Sciatic nerve (tissue), 2 donors: Measurements from ENCODE around the gene ANO10. TPM values are rescaled to one million over a fixed set of nuclear protein-coding genes. Genes with fewer than 3 reads are reported as not detected.
"Not testable (repeated sequence)": the region's sequence is repeated elsewhere in the genome, so short reads cannot be mapped to it uniquely, and the experiment has no call there.

ENCODE experiments used
- ATAC-seq: fragments of 200-7000 bp; cut with Tn5 transposase; one replicate; pipeline ENCODE4 v1.9.1; 2020; ENCODE audit warnings: mild to moderate bottlenecking, moderate library complexity
- DNase-seq: peaks from one replicate; pipeline ENCODE4 v3.0.0-alpha.2; 2020; ENCODE audit warnings: low spot score
- intact Hi-C: fragments of 100-400 bp; cut with DNase I; formaldehyde crosslinking; loops from one replicate; pipeline ENCODE4 v1.14.2; 2022
- total RNA-seq: library from RNA; stranded (reverse); fragmentation: NEBNext Ultra II Directional; extraction: Animal tissue kit (Norgen Biotek cat#: 25700); gene quantifications from one replicate; pipeline ENCODE4 v1.2.1, GENCODE V29; 2021
- donor health status: DM: no; HTN: no; CAD: no.
- donor health status: DM: no; HTN: no; CAD: no.

ANO10 gene
- total RNA-seq, 1 donor from 2014 or later, result 30.9 TPM

GRCh38 chr3:43591866-43592265, 29.9 kb downstream of the ANO10 start:
- DNase-seq, intact Hi-C loops, ATAC-seq: not testable (repeated sequence)

GRCh38 chr3:43587303-43587702, 34.5 kb downstream of the ANO10 start:
- no peak for ATAC-seq
- intact Hi-C loops, result no loop called here
- DNase-seq, result no peak

GRCh38 chr3:43584043-43584826, 37.6 kb downstream of the ANO10 start:
- intact Hi-C loops, result no loop called here
- DNase-seq (no peak), ATAC-seq (no peak)

DNA sequence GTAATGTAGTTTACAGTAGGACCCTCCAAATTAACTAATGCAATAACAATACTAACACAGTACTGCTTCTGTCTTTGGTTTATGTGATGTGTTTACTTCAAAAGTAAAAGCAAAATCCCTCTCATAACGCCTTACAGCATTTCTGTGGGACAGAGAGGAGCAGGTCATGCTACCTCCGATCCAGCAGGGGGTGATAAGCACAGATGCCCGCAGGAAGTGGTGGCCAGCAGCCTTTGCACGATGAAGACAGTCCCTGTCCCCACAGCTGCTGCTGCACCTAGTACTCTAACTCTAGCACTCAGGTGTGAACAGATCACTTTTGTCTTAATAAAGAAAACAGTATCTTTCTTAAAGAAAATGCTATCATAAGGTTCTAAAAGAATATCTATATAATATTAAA, 38.3 kb downstream of the ANO10 start:
- no peak for DNase-seq
- no peak for ATAC-seq
- intact Hi-C loops, result no loop called here

DNA sequence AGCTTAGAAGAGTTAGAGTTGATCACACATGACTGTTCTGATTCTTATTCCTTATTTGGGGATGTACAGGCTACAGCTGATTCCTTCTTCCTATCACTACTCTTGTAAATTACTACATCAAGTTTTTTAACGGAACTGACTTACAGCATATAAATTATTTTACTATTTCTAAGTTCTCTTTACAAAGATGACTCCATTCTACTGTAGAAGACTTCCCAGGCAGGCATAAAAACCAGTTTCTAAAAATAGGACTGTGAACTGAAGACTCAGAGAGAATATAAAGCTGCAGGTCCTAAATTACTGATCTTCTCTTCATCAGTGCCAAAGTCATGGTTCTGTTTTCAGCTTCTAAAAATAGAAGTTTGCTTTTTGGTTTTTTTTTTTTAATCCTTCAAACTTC, 38.9 kb downstream of the ANO10 start:
- ATAC-seq (no peak), DNase-seq (no peak)
- intact Hi-C loops, result no loop called here

- intact Hi-C loops, result no loop called here
- no peak for DNase-seq
- no peak for ATAC-seq
Observed at GRCh38 chr3:43581343-43581742, 40.5 kb downstream of the ANO10 start.

GRCh38 chr3:43580181-43580580, 41.6 kb downstream of the ANO10 start:
- ATAC-seq, result no peak
- intact Hi-C loops, result no loop called here

GRCh38 chr3:43573576-43573975, 48.2 kb downstream of the ANO10 start:
- no peak for ATAC-seq
- intact Hi-C loops, result no loop called here

More at GRCh38 chr3:43580181-43580580, 41.6 kb downstream of the ANO10 start:
- DNase-seq, result no peak

GRCh38 chr3:43565661-43566341, 56.0 kb downstream of the ANO10 start:
- intact Hi-C loops, DNase-seq, ATAC-seq: not testable (repeated sequence)

More at GRCh38 chr3:43573576-43573975, 48.2 kb downstream of the ANO10 start:
- no peak for DNase-seq

DNA sequence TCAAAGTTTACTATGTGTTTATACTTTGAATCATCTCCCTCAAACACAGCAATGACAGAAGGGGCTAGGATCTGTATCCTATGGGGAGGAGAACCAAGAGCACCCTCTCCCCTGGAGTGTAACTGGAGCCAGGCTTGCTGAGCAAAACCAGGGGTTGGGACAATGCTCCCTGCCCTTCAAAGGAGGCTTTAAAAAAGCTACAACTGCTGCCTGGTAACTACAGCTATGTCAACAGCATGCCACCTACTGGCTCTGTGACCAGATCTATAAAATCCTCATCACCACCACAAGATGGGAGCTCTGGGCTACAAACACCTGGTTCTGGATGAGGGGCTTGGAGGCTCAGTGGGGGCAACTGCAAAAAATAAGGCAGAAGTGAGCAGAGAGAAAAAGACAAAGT, 61.9 kb downstream of the ANO10 start:
- ATAC-seq, result no peak
- intact Hi-C loops, result no loop called here

GRCh38 chr3:43558171-43558570, 63.6 kb downstream of the ANO10 start:
- ATAC-seq, result no peak
- DNase-seq, result no peak
- intact Hi-C loops, result no loop called here

More for the DNA sequence above, 61.9 kb downstream of the ANO10 start:
- no peak for DNase-seq

GRCh38 chr3:43549626-43550290, 72.1 kb downstream of the ANO10 start:
- DNase-seq (no peak), ATAC-seq (no peak)
- intact Hi-C loops, result loop anchor here (10.0 kb wide), 1 partner anchor 645 kb away; no protein-coding TSS in a partner anchor

- not testable (repeated sequence) for DNase-seq
- peak; percentile 55 for ATAC-seq
- intact Hi-C loops, result loop anchor here (10.0 kb wide), 1 partner anchor 651 kb away; no protein-coding TSS in a partner anchor
Observed at GRCh38 chr3:43544277-43544676, 77.5 kb downstream of the ANO10 start.

DNA sequence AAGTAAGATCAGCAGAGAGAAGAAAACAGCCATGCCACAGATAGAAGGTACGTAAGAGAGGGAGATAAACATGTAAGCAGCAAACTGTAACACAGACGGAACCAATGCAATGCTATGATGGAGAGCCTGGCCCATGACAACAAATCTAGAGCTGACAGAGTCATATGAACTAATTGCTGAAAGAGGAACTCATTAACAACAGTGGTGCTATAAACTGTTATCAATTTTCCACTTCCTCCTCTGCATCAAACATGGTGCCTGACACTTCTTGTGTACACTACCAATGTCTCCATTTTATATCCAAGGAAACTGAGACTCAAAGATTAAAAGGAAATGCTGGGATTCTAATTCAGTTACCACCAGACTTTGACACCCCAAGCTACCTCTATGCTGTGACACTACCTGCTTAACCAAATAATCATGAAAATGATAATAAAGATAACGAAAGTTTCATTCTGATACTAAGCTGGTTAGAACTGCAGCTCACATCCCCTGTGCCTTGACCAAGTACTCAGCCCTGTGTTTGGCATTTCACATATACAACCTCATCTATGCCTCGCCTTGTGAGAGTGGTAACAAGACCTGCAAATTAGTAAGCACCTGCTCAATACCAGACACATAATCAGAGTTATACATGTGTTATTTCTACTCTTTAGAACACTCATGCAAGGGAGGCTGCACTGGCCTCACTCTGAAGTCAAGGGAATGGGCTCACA, 79.3 kb downstream of the ANO10 start:
- DNase-seq (no peak), ATAC-seq (no peak)
- intact Hi-C loops, result loop anchor here (10.0 kb wide), 1 partner anchor 652 kb away; no protein-coding TSS in a partner anchor

- intact Hi-C loops, result loop anchor here (10.0 kb wide), 1 partner anchor 654 kb away; no protein-coding TSS in a partner anchor
- ATAC-seq (no peak), DNase-seq (no peak)
Observed at GRCh38 chr3:43540624-43541023, 81.2 kb downstream of the ANO10 start.

DNA sequence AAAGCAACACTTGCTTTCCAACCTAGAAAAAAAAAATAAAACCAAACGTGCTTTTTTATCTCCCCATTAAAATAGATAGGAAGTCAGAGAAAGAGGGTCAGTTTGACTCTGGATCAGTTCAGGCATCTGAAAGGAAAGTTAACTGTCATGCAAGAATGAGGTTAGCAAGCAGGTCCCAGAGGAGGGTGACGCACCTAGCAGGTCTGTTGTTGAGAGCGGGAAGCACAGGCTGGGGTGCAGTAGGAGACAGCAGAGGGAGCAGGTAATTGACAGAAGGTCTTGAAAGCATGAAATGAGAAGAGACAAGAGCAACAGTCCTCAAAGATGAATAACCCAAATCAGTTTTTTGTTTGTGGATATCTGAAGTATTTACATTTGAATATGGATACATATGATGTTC, 82.5 kb downstream of the ANO10 start:
- ATAC-seq, result no peak
- no peak for DNase-seq
- intact Hi-C loops, result no loop called here

GRCh38 chr3:43537225-43537624, 84.6 kb downstream of the ANO10 start:
- no peak for DNase-seq
- intact Hi-C loops, result no loop called here
- no peak for ATAC-seq

- intact Hi-C loops, result no loop called here
- DNase-seq, result no peak
Observed at GRCh38 chr3:43534675-43535074, 87.1 kb downstream of the ANO10 start.

DNA sequence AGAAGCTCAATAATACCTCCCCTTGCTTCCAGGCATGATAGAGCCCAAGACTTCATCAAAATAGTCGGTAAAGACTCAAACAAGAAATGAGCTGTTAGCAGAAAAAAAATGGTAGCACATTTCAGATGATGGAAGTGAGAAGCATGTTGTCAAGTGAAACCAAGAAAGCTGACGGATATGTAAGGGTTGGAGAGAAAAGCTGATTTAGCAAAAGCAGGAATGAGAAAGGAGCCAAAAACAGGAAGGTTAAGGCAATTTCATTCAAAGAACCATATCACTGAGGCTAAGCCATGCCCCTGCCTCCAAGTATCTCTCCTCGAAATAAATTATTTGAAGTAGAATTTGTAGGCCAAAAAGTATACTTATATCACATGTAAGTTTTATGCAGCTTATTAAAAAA, 88.8 kb downstream of the ANO10 start:
- no peak for ATAC-seq
- no peak for DNase-seq
- intact Hi-C loops, result no loop called here

More at GRCh38 chr3:43534675-43535074, 87.1 kb downstream of the ANO10 start:
- ATAC-seq, result no peak
